Neural cell (in vitro differentiated cells): ENCODE measurements around the gene STN1.

Experiments
- CTCF ChIP-seq: fragments of 450-650 bp; IDR thresholded peaks from 2 replicates; pipeline ENCODE4 v1.5.1; 2014; ENCODE audit warnings: antibody characterized with exemption, mild to moderate bottlenecking, moderate library complexity; ENCODE audit not compliant: poor library complexity, severe bottlenecking
- EZH2 ChIP-seq: fragments of 200-600, 300-800 bp; shearing (Covaris generic), sonication (generic); IDR thresholded peaks from 2 replicates; pipeline ENCODE4 v1.6.1; 2014; ENCODE audit warnings: antibody characterized with exemption, low read length, borderline replicate concordance, mild to moderate bottlenecking; ENCODE audit not compliant: insufficient read depth, poor library complexity, severe bottlenecking
- POLR2AphosphoS5 ChIP-seq: IDR thresholded peaks from 2 replicates; pipeline ENCODE4 v1.6.1; 2012
- RAD21 ChIP-seq: fragments of 450-650 bp; conservative IDR thresholded peaks from 2 replicates; pipeline ENCODE4 v1.6.1; 2014; ENCODE audit warnings: antibody characterized with exemption, mild to moderate bottlenecking, moderate library complexity
- SMC3 ChIP-seq: fragments of 450-650 bp; conservative IDR thresholded peaks from 2 replicates; pipeline ENCODE4 v1.6.1; 2014; ENCODE audit warnings: antibody characterized with exemption, mild to moderate bottlenecking, moderate library complexity; ENCODE audit not compliant: poor library complexity
- TF ChIP-seq, protein P1 (sequence below): IDR thresholded peaks from 2 replicates; pipeline ENCODE4 v1.6.1; 2012; ENCODE audit warnings: borderline replicate concordance

DNA sequence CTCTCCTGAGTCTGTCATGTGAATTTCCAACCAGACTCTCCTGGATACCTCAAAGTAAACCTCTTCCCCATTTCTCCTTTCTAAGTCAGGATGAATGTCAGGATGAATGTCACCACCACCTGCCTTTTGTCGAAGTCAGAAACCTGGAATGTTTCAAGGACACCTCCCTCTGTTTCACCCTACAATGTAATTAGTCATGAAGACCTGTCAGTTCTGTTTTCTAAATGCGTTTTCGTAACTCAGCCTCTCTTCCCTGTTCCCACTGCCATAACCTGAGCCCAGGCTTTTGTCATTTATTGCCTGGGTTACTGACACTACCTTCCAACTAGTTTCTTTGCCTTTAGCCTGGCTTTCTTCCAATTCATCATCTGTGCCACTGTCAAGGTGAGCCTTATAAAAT lies 5.5 kb upstream of the STN1 start:
- TF ChIP-seq, protein P1, sequence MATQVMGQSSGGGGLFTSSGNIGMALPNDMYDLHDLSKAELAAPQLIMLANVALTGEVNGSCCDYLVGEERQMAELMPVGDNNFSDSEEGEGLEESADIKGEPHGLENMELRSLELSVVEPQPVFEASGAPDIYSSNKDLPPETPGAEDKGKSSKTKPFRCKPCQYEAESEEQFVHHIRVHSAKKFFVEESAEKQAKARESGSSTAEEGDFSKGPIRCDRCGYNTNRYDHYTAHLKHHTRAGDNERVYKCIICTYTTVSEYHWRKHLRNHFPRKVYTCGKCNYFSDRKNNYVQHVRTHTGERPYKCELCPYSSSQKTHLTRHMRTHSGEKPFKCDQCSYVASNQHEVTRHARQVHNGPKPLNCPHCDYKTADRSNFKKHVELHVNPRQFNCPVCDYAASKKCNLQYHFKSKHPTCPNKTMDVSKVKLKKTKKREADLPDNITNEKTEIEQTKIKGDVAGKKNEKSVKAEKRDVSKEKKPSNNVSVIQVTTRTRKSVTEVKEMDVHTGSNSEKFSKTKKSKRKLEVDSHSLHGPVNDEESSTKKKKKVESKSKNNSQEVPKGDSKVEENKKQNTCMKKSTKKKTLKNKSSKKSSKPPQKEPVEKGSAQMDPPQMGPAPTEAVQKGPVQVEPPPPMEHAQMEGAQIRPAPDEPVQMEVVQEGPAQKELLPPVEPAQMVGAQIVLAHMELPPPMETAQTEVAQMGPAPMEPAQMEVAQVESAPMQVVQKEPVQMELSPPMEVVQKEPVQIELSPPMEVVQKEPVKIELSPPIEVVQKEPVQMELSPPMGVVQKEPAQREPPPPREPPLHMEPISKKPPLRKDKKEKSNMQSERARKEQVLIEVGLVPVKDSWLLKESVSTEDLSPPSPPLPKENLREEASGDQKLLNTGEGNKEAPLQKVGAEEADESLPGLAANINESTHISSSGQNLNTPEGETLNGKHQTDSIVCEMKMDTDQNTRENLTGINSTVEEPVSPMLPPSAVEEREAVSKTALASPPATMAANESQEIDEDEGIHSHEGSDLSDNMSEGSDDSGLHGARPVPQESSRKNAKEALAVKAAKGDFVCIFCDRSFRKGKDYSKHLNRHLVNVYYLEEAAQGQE = no peak
- TF ChIP-seq CTCF (no peak), EZH2 (no peak), RAD21 (no peak), POLR2AphosphoS5 (no peak), SMC3 (no peak)
